Natural killer cell treated with Interleukin-12 subunit alpha and Interleukin-12 subunit beta and Interleukin-15 and Interleukin-18, amount 100 ng/mL, for 72 hours (primary cell): Measurements from ENCODE around the gene PDIA5. TPM values are rescaled to one million over a fixed set of nuclear protein-coding genes. Genes with fewer than 3 reads are reported as not detected.
"Not testable (repeated sequence)": the region's sequence is repeated elsewhere in the genome, so short reads cannot be mapped to it uniquely, and the experiment has no call there.

ENCODE experiments used
- ATAC-seq, 2 donors: fragments of 150-1000 bp; cut with Tn5 transposase in 1 of 2; sonication (Bioruptor Pico), chemical (Tn5 transposase) in 1 of 2; 2 replicates each; pipeline ENCODE4 v1.10.0; 2021
- DNase-seq: peaks from one replicate; pipeline ENCODE4 v3.0.0; 2022; ENCODE audit warnings: low spot score
- H3K27ac Mint-ChIP-seq, 2 donors: 1 replicate in 1 of 2; 2 replicates in 1 of 2; pipeline ENCODE4 v1.8.0; 2022; ENCODE audit warnings: mixed read lengths in 2 of 2, mild to moderate bottlenecking in 1 of 2, moderate library complexity in 1 of 2
- H3K27me3 Mint-ChIP-seq, 2 donors: 1 replicate in 1 of 2; 2 replicates in 1 of 2; pipeline ENCODE4 v1.8.0; 2022; ENCODE audit warnings: mixed read lengths in 2 of 2
- H3K36me3 Mint-ChIP-seq: one replicate; pipeline ENCODE4 v1.8.0; 2022; ENCODE audit warnings: mixed read lengths
- H3K4me1 Mint-ChIP-seq, 2 donors: 1 replicate in 1 of 2; 2 replicates in 1 of 2; pipeline ENCODE4 v1.8.0; 2022; ENCODE audit warnings: low read depth in 2 of 2, mixed read lengths in 2 of 2, mild to moderate bottlenecking in 1 of 2
- H3K4me3 Mint-ChIP-seq: one replicate; pipeline ENCODE4 v1.8.0; 2022; ENCODE audit warnings: mixed read lengths
- H3K9me3 Mint-ChIP-seq: 2 replicates; pipeline ENCODE4 v1.8.0; 2022; ENCODE audit warnings: mixed read lengths
- total RNA-seq, 2 donors: library from RNA; stranded (reverse); gene quantifications; one replicate each; pipeline ENCODE4 v1.2.3, GENCODE V29; 2022

The PDIA5 gene
- total RNA-seq, 2 donors from 2014 or later: 10.3 to 33.3 TPM

- Mint-ChIP-seq H3K27me3 (no peaks in the 10 kb centered on the region), H3K4me1 (peaks cover 0 to 5% of the 10 kb centered on the region in 2 donors), H3K36me3 (peaks cover 4% of the 10 kb centered on the region), H3K4me3 (no peak overlapping the region), H3K27ac (no peak overlapping the region), H3K9me3 (no peaks in the 10 kb centered on the region)
- no peak for ATAC-seq
- DNase-seq: no peak
Observed at GRCh38 chr3:123110976-123111615, 44.3 kb downstream of the PDIA5 start.

- Mint-ChIP-seq H3K4me1 (peaks cover 0 to 5% of the 10 kb centered on the region in 2 donors), H3K27me3 (no peaks in the 10 kb centered on the region), H3K9me3 (no peaks in the 10 kb centered on the region), H3K4me3 (no peak overlapping the region), H3K36me3 (peaks cover 4% of the 10 kb centered on the region), H3K27ac (no peak overlapping the region)
- no peak for ATAC-seq
- DNase-seq: no peak
Observed at GRCh38 chr3:123111640-123112039, 44.8 kb downstream of the PDIA5 start.

GRCh38 chr3:123112232-123112631 lies 45.4 kb downstream of the PDIA5 start:
- ATAC-seq (no peak), DNase-seq (no peak)
- H3K27me3 Mint-ChIP-seq: no peaks in the 10 kb centered on the region
- H3K27ac Mint-ChIP-seq: no peak overlapping the region
- no peaks in the 10 kb centered on the region for H3K9me3 Mint-ChIP-seq
- no peak overlapping the region for H3K4me3 Mint-ChIP-seq
- H3K4me1 Mint-ChIP-seq: peaks cover 0 to 5% of the 10 kb centered on the region in 2 donors
- H3K36me3 Mint-ChIP-seq: peaks cover 4% of the 10 kb centered on the region

- not testable (repeated sequence) for DNase-seq, H3K27ac Mint-ChIP-seq, H3K36me3 Mint-ChIP-seq, H3K9me3 Mint-ChIP-seq, H3K27me3 Mint-ChIP-seq, ATAC-seq, H3K4me3 Mint-ChIP-seq, H3K4me1 Mint-ChIP-seq
Observed at GRCh38 chr3:123112656-123113055, 45.8 kb downstream of the PDIA5 start.

GRCh38 chr3:123113889-123114450 lies 47.1 kb downstream of the PDIA5 start:
- Mint-ChIP-seq H3K4me1 (peaks cover 0 to 5% of the 10 kb centered on the region in 2 donors), H3K27ac (no peak overlapping the region), H3K36me3 (peaks cover 4% of the 10 kb centered on the region), H3K4me3 (no peak overlapping the region), H3K27me3 (no peaks in the 10 kb centered on the region), H3K9me3 (no peaks in the 10 kb centered on the region)
- no peak for DNase-seq
- no peak for ATAC-seq

- no peaks in the 10 kb centered on the region for H3K36me3 Mint-ChIP-seq
Observed at GRCh38 chr3:123116116-123116515, 49.3 kb downstream of the PDIA5 start.

GRCh38 chr3:123119388-123119787 lies 52.6 kb downstream of the PDIA5 start:
- H3K27me3 Mint-ChIP-seq: no peaks in the 10 kb centered on the region
- no peaks in the 10 kb centered on the region for H3K36me3 Mint-ChIP-seq
- no peaks in the 10 kb centered on the region for H3K9me3 Mint-ChIP-seq
- H3K4me1 Mint-ChIP-seq: no peaks in the 10 kb centered on the region
- H3K27ac Mint-ChIP-seq: no peak overlapping the region
- ATAC-seq (no peak), DNase-seq (no peak)
- no peak overlapping the region for H3K4me3 Mint-ChIP-seq

More at GRCh38 chr3:123116116-123116515, 49.3 kb downstream of the PDIA5 start:
- ATAC-seq (peak in 1 of 2 donors; percentile 2), DNase-seq (no peak)
- no peak overlapping the region for H3K27ac Mint-ChIP-seq
- H3K4me1 Mint-ChIP-seq: no peaks in the 10 kb centered on the region
- no peak overlapping the region for H3K4me3 Mint-ChIP-seq
- H3K9me3 Mint-ChIP-seq: no peaks in the 10 kb centered on the region
- H3K27me3 Mint-ChIP-seq: no peaks in the 10 kb centered on the region

GRCh38 chr3:123119802-123120201 lies 53.0 kb downstream of the PDIA5 start:
- ATAC-seq (no peak), DNase-seq (no peak)
- H3K36me3 Mint-ChIP-seq: no peaks in the 10 kb centered on the region
- no peak overlapping the region for H3K27ac Mint-ChIP-seq
- no peaks in the 10 kb centered on the region for H3K4me1 Mint-ChIP-seq
- H3K27me3 Mint-ChIP-seq: no peaks in the 10 kb centered on the region
- no peaks in the 10 kb centered on the region for H3K9me3 Mint-ChIP-seq
- no peak overlapping the region for H3K4me3 Mint-ChIP-seq

- Mint-ChIP-seq H3K36me3 (no peaks in the 10 kb centered on the region), H3K27ac (no peak overlapping the region), H3K27me3 (no peaks in the 10 kb centered on the region), H3K4me3 (no peak overlapping the region), H3K9me3 (no peaks in the 10 kb centered on the region), H3K4me1 (no peaks in the 10 kb centered on the region)
- ATAC-seq (no peak), DNase-seq (no peak)
Observed at GRCh38 chr3:123120573-123120972, 53.7 kb downstream of the PDIA5 start.

GRCh38 chr3:123122057-123122456 lies 55.2 kb downstream of the PDIA5 start:
- Mint-ChIP-seq H3K9me3 (no peaks in the 10 kb centered on the region), H3K27me3 (no peaks in the 10 kb centered on the region), H3K36me3 (no peaks in the 10 kb centered on the region), H3K4me3 (no peak overlapping the region), H3K27ac (no peak overlapping the region), H3K4me1 (no peaks in the 10 kb centered on the region)
- ATAC-seq (no peak), DNase-seq (no peak)

- ATAC-seq (no peak), DNase-seq (no peak)
- Mint-ChIP-seq H3K4me3 (no peak overlapping the region), H3K4me1 (no peaks in the 10 kb centered on the region), H3K27ac (no peak overlapping the region), H3K27me3 (no peaks in the 10 kb centered on the region), H3K9me3 (no peaks in the 10 kb centered on the region), H3K36me3 (no peaks in the 10 kb centered on the region)
Observed at GRCh38 chr3:123122525-123123315, 55.9 kb downstream of the PDIA5 start.

- Mint-ChIP-seq H3K27ac (no peak overlapping the region), H3K4me1 (no peaks in the 10 kb centered on the region), H3K4me3 (no peak overlapping the region), H3K9me3 (no peaks in the 10 kb centered on the region), H3K36me3 (no peaks in the 10 kb centered on the region), H3K27me3 (no peaks in the 10 kb centered on the region)
- ATAC-seq (no peak), DNase-seq (no peak)
Observed at GRCh38 chr3:123123716-123124616, 57.1 kb downstream of the PDIA5 start.

- no peaks in the 10 kb centered on the region for H3K27me3 Mint-ChIP-seq
Observed at GRCh38 chr3:123124971-123125370, 58.1 kb downstream of the PDIA5 start.

More at GRCh38 chr3:123124971-123125370, 58.1 kb downstream of the PDIA5 start:
- ATAC-seq: no peak
- no peak for DNase-seq
- no peaks in the 10 kb centered on the region for H3K4me1 Mint-ChIP-seq
- H3K4me3 Mint-ChIP-seq: no peak overlapping the region
- no peak overlapping the region for H3K27ac Mint-ChIP-seq
- no peaks in the 10 kb centered on the region for H3K36me3 Mint-ChIP-seq
- H3K9me3 Mint-ChIP-seq: no peaks in the 10 kb centered on the region
